ENCODE measurements around the gene ARGLU1.

DNA sequence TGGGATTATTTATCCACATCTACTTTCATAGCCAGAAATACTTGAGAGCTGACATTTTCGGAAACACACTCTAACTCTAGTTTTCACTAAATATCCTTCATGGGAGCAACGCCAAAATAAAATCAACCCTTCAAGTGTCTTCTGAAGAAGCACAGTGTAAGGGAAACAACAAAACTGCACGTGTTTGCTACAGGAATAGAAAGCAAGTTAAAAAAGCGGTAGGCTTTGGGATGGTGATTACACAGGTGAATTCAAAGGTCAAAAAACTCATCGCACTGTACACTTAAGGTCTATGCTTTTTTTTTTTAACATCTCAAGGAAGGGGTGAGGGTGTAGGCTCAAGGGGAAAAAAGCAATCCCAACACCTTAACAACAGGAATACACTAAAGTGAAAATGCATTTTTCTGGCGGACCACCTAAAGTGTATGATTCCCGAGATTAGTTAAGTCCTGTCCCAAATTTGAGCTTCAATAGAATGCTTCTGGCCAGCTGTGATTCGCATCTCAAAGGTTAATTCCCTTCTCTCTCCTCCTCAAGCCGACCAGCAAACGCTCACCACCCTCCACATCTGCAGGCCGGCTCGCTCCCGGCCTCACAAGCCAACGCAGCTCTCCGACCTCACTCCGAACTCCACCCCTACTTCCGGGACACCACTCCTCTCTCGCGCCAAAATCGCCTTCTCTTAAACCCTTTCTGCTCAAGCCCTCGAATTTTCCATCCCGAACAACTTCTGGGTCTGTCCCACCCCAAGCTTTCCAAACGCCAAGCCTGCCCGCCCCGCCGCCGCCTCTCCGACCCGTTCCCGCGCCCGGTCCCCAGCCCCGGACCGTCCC, 1.1 kb downstream of the ARGLU1 start:
- TF ChIP-seq, protein P1, sequence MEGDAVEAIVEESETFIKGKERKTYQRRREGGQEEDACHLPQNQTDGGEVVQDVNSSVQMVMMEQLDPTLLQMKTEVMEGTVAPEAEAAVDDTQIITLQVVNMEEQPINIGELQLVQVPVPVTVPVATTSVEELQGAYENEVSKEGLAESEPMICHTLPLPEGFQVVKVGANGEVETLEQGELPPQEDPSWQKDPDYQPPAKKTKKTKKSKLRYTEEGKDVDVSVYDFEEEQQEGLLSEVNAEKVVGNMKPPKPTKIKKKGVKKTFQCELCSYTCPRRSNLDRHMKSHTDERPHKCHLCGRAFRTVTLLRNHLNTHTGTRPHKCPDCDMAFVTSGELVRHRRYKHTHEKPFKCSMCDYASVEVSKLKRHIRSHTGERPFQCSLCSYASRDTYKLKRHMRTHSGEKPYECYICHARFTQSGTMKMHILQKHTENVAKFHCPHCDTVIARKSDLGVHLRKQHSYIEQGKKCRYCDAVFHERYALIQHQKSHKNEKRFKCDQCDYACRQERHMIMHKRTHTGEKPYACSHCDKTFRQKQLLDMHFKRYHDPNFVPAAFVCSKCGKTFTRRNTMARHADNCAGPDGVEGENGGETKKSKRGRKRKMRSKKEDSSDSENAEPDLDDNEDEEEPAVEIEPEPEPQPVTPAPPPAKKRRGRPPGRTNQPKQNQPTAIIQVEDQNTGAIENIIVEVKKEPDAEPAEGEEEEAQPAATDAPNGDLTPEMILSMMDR (IDR thresholded peaks at IDR 0.05): no peak
- TF ChIP-seq POLR2AphosphoS5 (IDR thresholded peaks at IDR 0.05) (no peak), POLR2A (IDR thresholded peaks at IDR 0.05) (no peak)

Measured in breast epithelium (tissue), 3 donors.